HCT116 (cell line): ENCODE data around the gene MRPS7. TPM values are rescaled to one million over a fixed set of nuclear protein-coding genes. Genes with fewer than 3 reads are reported as not detected.

Source experiments
- ATAC-seq: fragments of 200-7000 bp; cut with Tn5 transposase; 2 replicates; pipeline ENCODE4 v1.9.1; 2020; ENCODE audit warnings: mild to moderate bottlenecking, moderate library complexity
- BruUV-seq: library from RNA; stranded (reverse); fragments of 400-500 nt; replicated peaks from 2 replicates; lab custom pipeline; 2021; lab: Mats Ljungman, UMichigan
- CTCF ChIA-PET: fragments of 300-600 bp; sonication (Branson Sonifier 250); formaldehyde crosslinking; loops from one replicate; lab custom pipeline; 2021; ENCODE audit warnings: antibody characterized with exemption; lab: Charles Lee
- POLR2A ChIA-PET: fragments of 300-600, 350-600 bp; sonication (Branson Sonifier 250); formaldehyde crosslinking; loops from one replicate; lab custom pipeline; 2021; ENCODE audit warnings: antibody characterized with exemption; lab: Charles Lee
- RAD21 ChIA-PET, 2 experiments: fragments of 300-600 bp; sonication (Branson Sonifier 250); formaldehyde crosslinking; loops; one replicate each; lab custom pipeline; 2023; ENCODE audit warnings: low total read pairs in 2 of 2; ENCODE audit not compliant: uncharacterized antibody in 2 of 2, unreplicated experiment in 2 of 2, low non-redundant PET in 1 of 2; lab: Charles Lee
- DNase-seq: peaks from one replicate; pipeline ENCODE4 v3.0.0-alpha.2; 2010; ENCODE audit warnings: low read depth, low spot score
- H2AFZ ChIP-seq: fragments of 200-600 bp; shearing (Covaris generic), sonication (generic); 2 replicates; pipeline ENCODE4 v1.6.1; 2017; ENCODE audit warnings: low read depth, mixed run types, mixed read lengths, antibody characterized with exemption, low read length; ENCODE audit not compliant: poor library complexity, severe bottlenecking
- H3K27ac ChIP-seq: 2 replicates; pipeline ENCODE4 v1.5.1; 2012; ENCODE audit warnings: low read depth, low read length
- H3K27me3 ChIP-seq: fragments of 200-600 bp; sonication (generic); 2 replicates; pipeline ENCODE4 v1.6.1; 2016; ENCODE audit warnings: mixed run types, low read length, mixed read lengths; ENCODE audit not compliant: insufficient read depth
- H3K36me3 ChIP-seq, 2 experiments: fragments of 200-500 bp in 1 of 2; fragments of 200-600 bp in 1 of 2; sonication (Bioruptor generic) in 1 of 2; sonication (generic) in 1 of 2; 2 replicates each; pipeline versions ENCODE4 v1.5.1 to v1.6.1; 2014 to 2016; ENCODE audit warnings: low read length in 2 of 2, inconsistent platforms in 1 of 2, mixed read lengths in 1 of 2, mixed run types in 1 of 2; ENCODE audit not compliant: insufficient read depth in 2 of 2, control insufficient read depth in 1 of 2
- H3K4me1 ChIP-seq, 2 experiments: fragments of 200-600 bp in 1 of 2; sonication (generic) in 1 of 2; 2 replicates each; pipeline versions ENCODE4 v1.5.1 to v1.6.1; 2012 to 2017; ENCODE audit warnings: low read length in 2 of 2, inconsistent platforms in 1 of 2, mild to moderate bottlenecking in 1 of 2, mixed read lengths in 1 of 2, mixed run types in 1 of 2, moderate library complexity in 1 of 2; ENCODE audit not compliant: insufficient read depth in 2 of 2, control insufficient read depth in 1 of 2
- H3K4me2 ChIP-seq: fragments of 200-600 bp; sonication (generic); 2 replicates; pipeline ENCODE4 v1.6.1; 2017; ENCODE audit warnings: mixed run types, low read length, mixed read lengths
- H3K4me3 ChIP-seq, 2 experiments: fragments of 200-600 bp in 1 of 2; sonication (generic) in 1 of 2; replicated peaks in 1 of 2; 2 replicates each; pipeline ENCODE4 v1.5.1; 2011 to 2016; ENCODE audit warnings: low read length in 2 of 2, control low read depth in 1 of 2, low read depth in 1 of 2, mild to moderate bottlenecking in 1 of 2, mixed read lengths in 1 of 2, mixed run types in 1 of 2
- H3K79me2 ChIP-seq: fragments of 200-600 bp; sonication (generic); 2 replicates; pipeline ENCODE4 v1.6.1; 2017; ENCODE audit warnings: mild to moderate bottlenecking, mixed run types, low read length, moderate library complexity, mixed read lengths; ENCODE audit not compliant: insufficient read depth
- H3K9ac ChIP-seq: fragments of 200-600 bp; sonication (generic); 2 replicates; pipeline ENCODE4 v1.6.1; 2016; ENCODE audit warnings: low read length, mixed read lengths
- H3K9me2 ChIP-seq: fragments of 200-600 bp; sonication (generic), shearing (Covaris generic); 2 replicates; pipeline ENCODE4 v1.6.1; 2017; ENCODE audit warnings: mixed run types, mild to moderate bottlenecking, moderate library complexity; ENCODE audit not compliant: insufficient read depth
- H3K9me3 ChIP-seq, 2 experiments: fragments of 200-500 bp in 1 of 2; fragments of 200-600 bp in 1 of 2; sonication (Bioruptor generic) in 1 of 2; sonication (generic) in 1 of 2; 2 replicates each; pipeline ENCODE4 v1.6.1; 2014 to 2017; ENCODE audit warnings: low read length in 2 of 2, mixed read lengths in 2 of 2, inconsistent platforms in 1 of 2, low read depth in 1 of 2, mild to moderate bottlenecking in 1 of 2, mixed run types in 1 of 2, moderate library complexity in 1 of 2; ENCODE audit not compliant: control insufficient read depth in 1 of 2, insufficient read depth in 1 of 2
- H4K20me1 ChIP-seq: fragments of 200-600 bp; sonication (generic), shearing (Covaris generic); 2 replicates; pipeline ENCODE4 v1.6.1; 2017; ENCODE audit warnings: mixed run types, mild to moderate bottlenecking, moderate library complexity; ENCODE audit not compliant: insufficient read depth
- CBX3 ChIP-seq: IDR thresholded peaks from 2 replicates; pipeline ENCODE4 v1.6.1; 2012; ENCODE audit warnings: low read depth
- FOSL1 ChIP-seq: IDR thresholded peaks from 2 replicates; pipeline ENCODE4 v1.6.1; 2012; ENCODE audit warnings: low read depth
- POLR2A ChIP-seq: IDR thresholded peaks from 2 replicates; pipeline ENCODE4 v1.7.0; 2011; ENCODE audit warnings: borderline replicate concordance; ENCODE audit not compliant: insufficient read depth, insufficient read length; ENCODE audit errors: extremely low read depth
- RAD21 ChIP-seq: IDR thresholded peaks from 2 replicates; pipeline ENCODE4 v1.6.1; 2012; ENCODE audit warnings: low read depth, mild to moderate bottlenecking
- TCF7L2 ChIP-seq: IDR thresholded peaks from 2 replicates; pipeline ENCODE4 v1.7.0; 2011; ENCODE audit warnings: borderline replicate concordance, inconsistent platforms; ENCODE audit not compliant: insufficient read depth, insufficient read length; ENCODE audit errors: extremely low read depth
- YY1 ChIP-seq: IDR thresholded peaks from 2 replicates; pipeline ENCODE4 v1.6.1; 2011; ENCODE audit warnings: low read length, low read depth, moderate library complexity, mild to moderate bottlenecking; ENCODE audit not compliant: insufficient replicate concordance; ENCODE audit errors: extremely low read depth
- intact Hi-C: fragments of 100-400 bp; cut with micrococcal nuclease; formaldehyde crosslinking; loops from 2 replicates; pipeline ENCODE4 v1.10.0; 2022
- total RNA-seq: library from RNA; stranded (reverse); gene quantifications from one replicate; pipeline ENCODE4 v1.2.1, GENCODE V29; 2021; ENCODE audit not compliant: unreplicated experiment
- TF ChIP-seq, protein P1 (sequence below): IDR thresholded peaks from 2 replicates; pipeline ENCODE4 v1.6.1; 2012; ENCODE audit warnings: low read depth
- TF ChIP-seq, protein P2 (sequence below), 3 experiments: fragments of 200-600 bp in 1 of 3; sonication (generic) in 1 of 3; IDR thresholded peaks in 2 of 3; conservative IDR thresholded peaks in 1 of 3; 2 replicates each; pipeline ENCODE4 v1.5.1; 2012 to 2017; ENCODE audit warnings: low read depth in 2 of 3, low read length in 2 of 3, antibody characterized with exemption in 1 of 3, borderline replicate concordance in 1 of 3, control low read depth in 1 of 3, mild to moderate bottlenecking in 1 of 3, mixed read lengths in 1 of 3, mixed run types in 1 of 3, moderate library complexity in 1 of 3; ENCODE audit not compliant: insufficient read depth in 1 of 3

MRPS7 gene
- total RNA-seq, 1 experiment from 2014 or later = 104 TPM

DNA sequence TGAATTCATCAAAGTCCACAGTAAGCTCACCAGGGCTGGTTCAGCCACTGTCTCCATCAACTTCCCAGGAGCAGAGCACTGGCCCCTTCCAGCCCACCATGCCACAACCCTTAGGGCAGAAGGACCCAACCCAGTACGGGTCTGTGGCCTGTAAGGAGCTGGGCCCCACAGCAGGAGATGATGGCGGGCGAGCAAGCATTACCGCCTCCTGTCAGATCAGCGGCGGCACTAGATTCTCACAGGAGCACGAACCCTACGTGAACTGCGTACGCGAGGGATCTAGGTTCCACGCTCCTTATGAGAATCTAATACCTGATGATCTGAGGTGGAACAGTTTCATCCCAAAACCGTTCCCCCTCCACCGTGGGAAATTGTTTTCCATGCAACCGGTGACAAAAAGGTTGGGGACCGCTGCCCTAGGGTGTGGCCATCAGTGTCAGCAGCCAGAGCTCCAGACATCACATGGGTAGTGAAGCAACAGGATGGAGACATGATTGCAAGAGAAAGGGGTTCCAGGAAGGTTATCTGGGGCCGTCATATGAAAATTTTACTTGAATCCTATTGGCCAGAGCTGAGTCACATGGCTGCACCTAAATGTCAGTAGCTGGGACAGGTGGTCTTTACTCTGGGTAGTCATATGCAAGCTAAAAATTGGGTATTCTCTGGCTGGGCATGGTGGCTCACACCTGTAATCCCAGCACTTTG is 40.0 kb downstream of the MRPS7 start (continued):
- TF ChIP-seq, protein P1, sequence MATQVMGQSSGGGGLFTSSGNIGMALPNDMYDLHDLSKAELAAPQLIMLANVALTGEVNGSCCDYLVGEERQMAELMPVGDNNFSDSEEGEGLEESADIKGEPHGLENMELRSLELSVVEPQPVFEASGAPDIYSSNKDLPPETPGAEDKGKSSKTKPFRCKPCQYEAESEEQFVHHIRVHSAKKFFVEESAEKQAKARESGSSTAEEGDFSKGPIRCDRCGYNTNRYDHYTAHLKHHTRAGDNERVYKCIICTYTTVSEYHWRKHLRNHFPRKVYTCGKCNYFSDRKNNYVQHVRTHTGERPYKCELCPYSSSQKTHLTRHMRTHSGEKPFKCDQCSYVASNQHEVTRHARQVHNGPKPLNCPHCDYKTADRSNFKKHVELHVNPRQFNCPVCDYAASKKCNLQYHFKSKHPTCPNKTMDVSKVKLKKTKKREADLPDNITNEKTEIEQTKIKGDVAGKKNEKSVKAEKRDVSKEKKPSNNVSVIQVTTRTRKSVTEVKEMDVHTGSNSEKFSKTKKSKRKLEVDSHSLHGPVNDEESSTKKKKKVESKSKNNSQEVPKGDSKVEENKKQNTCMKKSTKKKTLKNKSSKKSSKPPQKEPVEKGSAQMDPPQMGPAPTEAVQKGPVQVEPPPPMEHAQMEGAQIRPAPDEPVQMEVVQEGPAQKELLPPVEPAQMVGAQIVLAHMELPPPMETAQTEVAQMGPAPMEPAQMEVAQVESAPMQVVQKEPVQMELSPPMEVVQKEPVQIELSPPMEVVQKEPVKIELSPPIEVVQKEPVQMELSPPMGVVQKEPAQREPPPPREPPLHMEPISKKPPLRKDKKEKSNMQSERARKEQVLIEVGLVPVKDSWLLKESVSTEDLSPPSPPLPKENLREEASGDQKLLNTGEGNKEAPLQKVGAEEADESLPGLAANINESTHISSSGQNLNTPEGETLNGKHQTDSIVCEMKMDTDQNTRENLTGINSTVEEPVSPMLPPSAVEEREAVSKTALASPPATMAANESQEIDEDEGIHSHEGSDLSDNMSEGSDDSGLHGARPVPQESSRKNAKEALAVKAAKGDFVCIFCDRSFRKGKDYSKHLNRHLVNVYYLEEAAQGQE = no peak
- no peak for TF ChIP-seq YY1
- TF ChIP-seq, protein P2, sequence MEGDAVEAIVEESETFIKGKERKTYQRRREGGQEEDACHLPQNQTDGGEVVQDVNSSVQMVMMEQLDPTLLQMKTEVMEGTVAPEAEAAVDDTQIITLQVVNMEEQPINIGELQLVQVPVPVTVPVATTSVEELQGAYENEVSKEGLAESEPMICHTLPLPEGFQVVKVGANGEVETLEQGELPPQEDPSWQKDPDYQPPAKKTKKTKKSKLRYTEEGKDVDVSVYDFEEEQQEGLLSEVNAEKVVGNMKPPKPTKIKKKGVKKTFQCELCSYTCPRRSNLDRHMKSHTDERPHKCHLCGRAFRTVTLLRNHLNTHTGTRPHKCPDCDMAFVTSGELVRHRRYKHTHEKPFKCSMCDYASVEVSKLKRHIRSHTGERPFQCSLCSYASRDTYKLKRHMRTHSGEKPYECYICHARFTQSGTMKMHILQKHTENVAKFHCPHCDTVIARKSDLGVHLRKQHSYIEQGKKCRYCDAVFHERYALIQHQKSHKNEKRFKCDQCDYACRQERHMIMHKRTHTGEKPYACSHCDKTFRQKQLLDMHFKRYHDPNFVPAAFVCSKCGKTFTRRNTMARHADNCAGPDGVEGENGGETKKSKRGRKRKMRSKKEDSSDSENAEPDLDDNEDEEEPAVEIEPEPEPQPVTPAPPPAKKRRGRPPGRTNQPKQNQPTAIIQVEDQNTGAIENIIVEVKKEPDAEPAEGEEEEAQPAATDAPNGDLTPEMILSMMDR (IDR thresholded peaks at IDR 0.05 in 2 of 3, conservative IDR thresholded peaks at IDR 0.05 in 1 of 3; ENCODE audit: borderline replicate concordance in 1 of 3, insufficient read depth in 1 of 3, low read depth in 2 of 3, low read length in 2 of 3) = no peak
- TF ChIP-seq CBX3 = no peak

GRCh38 chr17:75307957-75308731 is 46.5 kb downstream of the MRPS7 start:
- Histone ChIP-seq H3K4me1 (peaks cover 7 to 21% of the 10 kb centered on the region in 2 experiments), H3K4me2 (no peak overlapping the region), H3K9ac (no peak overlapping the region), H3K9me3 (no peaks in the 10 kb centered on the region), H3K27me3 (no peaks in the 10 kb centered on the region), H3K36me3 (no peaks in the 10 kb centered on the region), H3K79me2 (no peaks in the 10 kb centered on the region), H3K4me3 (no peak overlapping the region), H4K20me1 (no peaks in the 10 kb centered on the region), H3K27ac (no peak overlapping the region), H3K9me2 (no peaks in the 10 kb centered on the region), H2AFZ (no peak overlapping the region)
- RAD21 ChIA-PET = interaction anchor here in 1 of 2 experiments (0.6 to 0.9 kb wide), 2 partner anchors 8 to 15 kb away, joined by 4 read pairs; no protein-coding TSS in a partner anchor
- POLR2A ChIA-PET = no interaction called here
- ATAC-seq (no peak), DNase-seq (no peak)
- CTCF ChIA-PET = no interaction called here
- no TSS peak for BruUV-seq
- intact Hi-C loops = no loop called here
- TF ChIP-seq RAD21 = no peak
- TF ChIP-seq, protein P2 (IDR thresholded peaks at IDR 0.05 in 2 of 3, conservative IDR thresholded peaks at IDR 0.05 in 1 of 3; ENCODE audit: borderline replicate concordance in 1 of 3, insufficient read depth in 1 of 3, low read depth in 2 of 3, low read length in 2 of 3) = no peak
- TF ChIP-seq FOSL1 = no peak
- TF ChIP-seq, protein P1 = no peak
- TF ChIP-seq TCF7L2 = no peak
- no peak for TF ChIP-seq POLR2A
